SK-N-SH (cell line): ENCODE measurements around the gene ALKBH2. TPM values are rescaled to one million over a fixed set of nuclear protein-coding genes. Genes with fewer than 3 reads are reported as not detected.
A peak's percentile ranks its signal among the peaks of the same experiment; 100 is the strongest.

ENCODE experiments used
- CTCF ChIA-PET: fragments of 300-600, 350-600 bp; formaldehyde crosslinking; extraction: SDS; loops from one replicate; lab custom pipeline; 2021; lab: Yijun Ruan, JAX
- POLR2A ChIA-PET: fragments of 350-600 bp; sonication (Branson Sonifier 250); formaldehyde crosslinking; extraction: SDS; loops from one replicate; lab custom pipeline; 2020; ENCODE audit warnings: antibody characterized with exemption, inconsistent platforms; lab: Yijun Ruan, JAX
- DNase-seq: peaks from one replicate; pipeline ENCODE4 v3.0.0; 2012
- H2AFZ ChIP-seq: fragments of 200-600 bp; sonication (generic); 2 replicates; pipeline ENCODE4 v1.8.1; 2016; ENCODE audit warnings: antibody characterized with exemption, mild to moderate bottlenecking, low read depth
- H3F3A ChIP-seq: fragments of 200-600 bp; sonication (generic); replicated peaks from 2 replicates; pipeline ENCODE3; 2016; ENCODE audit warnings: antibody characterized with exemption, mild to moderate bottlenecking; ENCODE audit not compliant: insufficient read depth
- H3K27ac ChIP-seq, 2 experiments: fragments of 200-500 bp in 1 of 2; fragments of 200-600 bp in 1 of 2; sonication (Bioruptor generic) in 1 of 2; sonication (generic), shearing (Covaris generic) in 1 of 2; 2 replicates each; pipeline versions ENCODE4 v1.5.1 to v1.6.1; 2014 to 2016; ENCODE audit warnings: low read depth in 2 of 2, inconsistent platforms in 1 of 2, low read length in 1 of 2, mild to moderate bottlenecking in 1 of 2, mixed read lengths in 1 of 2
- H3K27me3 ChIP-seq: fragments of 200-600 bp; sonication (generic), shearing (Covaris generic); 2 replicates; pipeline ENCODE4 v1.6.1; 2016; ENCODE audit warnings: mixed run types; ENCODE audit not compliant: insufficient read depth
- H3K36me3 ChIP-seq, 2 experiments: fragments of 200-500 bp in 1 of 2; fragments of 200-600 bp in 1 of 2; sonication (Bioruptor generic) in 1 of 2; sonication (generic) in 1 of 2; replicated peaks in 1 of 2; 2 replicates each; pipeline versions ENCODE3 to v1.5.1; 2014 to 2016; ENCODE audit warnings: low read length in 1 of 2, mild to moderate bottlenecking in 1 of 2; ENCODE audit not compliant: insufficient read depth in 2 of 2, control insufficient read depth in 1 of 2
- H3K4me1 ChIP-seq, 2 experiments: fragments of 200-500 bp in 1 of 2; fragments of 200-600 bp in 1 of 2; sonication (Bioruptor generic) in 1 of 2; sonication (generic), shearing (Covaris generic) in 1 of 2; 2 replicates each; pipeline versions ENCODE4 v1.5.1 to v1.6.1; 2014 to 2016; ENCODE audit warnings: low read depth in 1 of 2, low read length in 1 of 2, mixed run types in 1 of 2; ENCODE audit not compliant: insufficient read depth in 2 of 2, control insufficient read depth in 1 of 2
- H3K4me2 ChIP-seq: fragments of 200-600 bp; sonication (generic), shearing (Covaris generic); 2 replicates; pipeline ENCODE4 v1.6.1; 2017; ENCODE audit warnings: mixed run types
- H3K4me3 ChIP-seq, 2 experiments: fragments of 200-500 bp in 1 of 2; fragments of 200-600 bp in 1 of 2; sonication (Bioruptor generic) in 1 of 2; sonication (generic), shearing (Covaris generic) in 1 of 2; 2 replicates each; pipeline versions ENCODE4 v1.5.1 to v1.8.1; 2014 to 2016; ENCODE audit warnings: low read depth in 2 of 2, inconsistent platforms in 1 of 2, low read length in 1 of 2, mild to moderate bottlenecking in 1 of 2, mixed read lengths in 1 of 2, moderate library complexity in 1 of 2
- H3K79me2 ChIP-seq: fragments of 200-600 bp; sonication (generic); 2 replicates; pipeline ENCODE4 v1.8.1; 2017; ENCODE audit warnings: mild to moderate bottlenecking; ENCODE audit not compliant: insufficient read depth
- H3K9ac ChIP-seq: fragments of 200-600 bp; sonication (generic); 2 replicates; pipeline ENCODE4 v1.6.1; 2017; ENCODE audit warnings: mixed run types
- H3K9me2 ChIP-seq: fragments of 200-600 bp; sonication (generic); 2 replicates; pipeline ENCODE4 v1.6.1; 2017; ENCODE audit warnings: mixed run types
- H3K9me3 ChIP-seq: fragments of 200-600 bp; sonication (generic); 2 replicates; pipeline ENCODE4 v1.6.1; 2017; ENCODE audit warnings: mixed run types, mild to moderate bottlenecking, moderate library complexity
- H4K20me1 ChIP-seq: fragments of 200-600 bp; sonication (generic); 2 replicates; pipeline ENCODE4 v1.6.1; 2017; ENCODE audit warnings: mild to moderate bottlenecking, mixed run types; ENCODE audit not compliant: insufficient read depth
- CHD2 ChIP-seq: fragments of 150-350 bp; IDR thresholded peaks from 2 replicates; pipeline ENCODE4 v1.6.1; 2018; ENCODE audit warnings: low read length; ENCODE audit not compliant: partially characterized antibody
- CTCF ChIP-seq: fragments of 200-600 bp; sonication (generic); IDR thresholded peaks from 2 replicates; pipeline ENCODE4 v1.6.1; 2017; ENCODE audit warnings: antibody characterized with exemption, mild to moderate bottlenecking, moderate library complexity
- EP300 ChIP-seq, 2 experiments: IDR thresholded peaks; 2 replicates each; pipeline versions ENCODE4 v1.4.0 to v1.6.1; 2012; ENCODE audit warnings: borderline replicate concordance in 1 of 2, low read depth in 1 of 2, low read length in 1 of 2
- FOSL2 ChIP-seq: IDR thresholded peaks from 2 replicates; pipeline ENCODE4 v1.4.0; 2012; ENCODE audit warnings: low read depth, mild to moderate bottlenecking, moderate library complexity, borderline replicate concordance
- FOXJ3 ChIP-seq: sonication (generic); formaldehyde crosslinking; IDR thresholded peaks from 2 replicates; pipeline ENCODE4 v1.5.1; 2020; ENCODE audit warnings: mild to moderate bottlenecking, missing genetic modification reagents
- FOXM1 ChIP-seq: IDR thresholded peaks from 2 replicates; pipeline ENCODE4 v1.4.0; 2012; ENCODE audit warnings: low read depth, mild to moderate bottlenecking
- GATA2 ChIP-seq: sonication (generic); formaldehyde crosslinking; IDR thresholded peaks from 2 replicates; pipeline ENCODE4 v1.5.0; 2020; ENCODE audit warnings: mild to moderate bottlenecking, missing genetic modification reagents
- IRF3 ChIP-seq: fragments of 150-350 bp; IDR thresholded peaks from 2 replicates; pipeline ENCODE4 v1.6.1; 2016; ENCODE audit warnings: mild to moderate bottlenecking, low read depth, low read length
- MAX ChIP-seq: IDR thresholded peaks from 2 replicates; pipeline ENCODE4 v1.4.0; 2012; ENCODE audit warnings: low read depth
- MEF2A ChIP-seq: IDR thresholded peaks from 2 replicates; pipeline ENCODE4 v1.4.0; 2012; ENCODE audit warnings: low read depth, borderline replicate concordance
- NFIC ChIP-seq: IDR thresholded peaks from 2 replicates; pipeline ENCODE4 v1.4.0; 2012; ENCODE audit warnings: borderline replicate concordance
- NRF1 ChIP-seq: IDR thresholded peaks from 2 replicates; pipeline ENCODE4 v1.6.1; 2012; ENCODE audit warnings: low read depth, mild to moderate bottlenecking, low read length
- RAD21 ChIP-seq: IDR thresholded peaks from 2 replicates; pipeline ENCODE4 v1.6.1; 2012; ENCODE audit warnings: mild to moderate bottlenecking, low read length
- RCOR1 ChIP-seq: fragments of 150-350 bp; IDR thresholded peaks from 2 replicates; pipeline ENCODE4 v1.6.1; 2017; ENCODE audit warnings: antibody characterized with exemption, low read length
- RFX5 ChIP-seq: IDR thresholded peaks from 2 replicates; pipeline ENCODE4 v1.6.1; 2012; ENCODE audit warnings: mild to moderate bottlenecking, improper control_type of control experiment, low read length
- SMC3 ChIP-seq: IDR thresholded peaks from 2 replicates; pipeline ENCODE4 v1.6.1; 2012; ENCODE audit warnings: low read depth, low read length, improper control_type of control experiment
- TAF1 ChIP-seq: IDR thresholded peaks from 2 replicates; pipeline ENCODE4 v1.6.1; 2012; ENCODE audit warnings: low read depth, mild to moderate bottlenecking, low read length, moderate library complexity, borderline replicate concordance
- TCF12 ChIP-seq: IDR thresholded peaks from 2 replicates; pipeline ENCODE4 v1.4.0; 2012
- TEAD4 ChIP-seq: IDR thresholded peaks from 2 replicates; pipeline ENCODE4 v1.4.0; 2012; ENCODE audit warnings: mild to moderate bottlenecking, borderline replicate concordance; ENCODE audit not compliant: insufficient read depth
- USF1 ChIP-seq: IDR thresholded peaks from 2 replicates; pipeline ENCODE4 v1.4.0; 2012; ENCODE audit warnings: low read depth, borderline replicate concordance
- whole genome bisulfite sequencing: methylation state at CpG from one replicate; pipeline ENCODE4 v1.1.6; 2017; ENCODE audit warnings: low lambda C conversion rate; 5-methylcytosine and 5-hydroxymethylcytosine counted together
- polyA plus RNA-seq, 3 experiments: library from polyadenylated mRNA; depleted of rRNA; stranded (reverse); fragments of >200 nt; gene quantifications; 2 replicates each; pipeline ENCODE4 v1.2.3, GENCODE V29; 2012

Gene ALKBH2
- polyA plus RNA-seq, 1 of the 3 experiments (the other 2 are of a cell fraction): 47.3 TPM

- DNase-seq: peak; percentile 60
- H3K79me2 ChIP-seq: no peaks in the 10 kb centered on the region
- H3K27ac ChIP-seq: no peak overlapping the region
- H3K4me2 ChIP-seq: no peak overlapping the region
- H3K9me2 ChIP-seq: no peaks in the 10 kb centered on the region
- no peaks in the 10 kb centered on the region for H3K9me3 ChIP-seq
- H3K4me3 ChIP-seq: no peak overlapping the region
- peaks cover 0 to 7% of the 10 kb centered on the region in 2 experiments; a peak in 1 of 4 replicates for H3K4me1 ChIP-seq
- no peaks in the 10 kb centered on the region for H3F3A ChIP-seq
- 56% methylated on average over 4 of the region's 6 CpGs for WGBS
- H3K9ac ChIP-seq: no peak overlapping the region
- no peak for TF ChIP-seq MAX
- TF ChIP-seq FOSL2: no peak
- TF ChIP-seq RAD21: peak; percentile 37
- no peak for TF ChIP-seq EP300 (IDR thresholded peaks at IDR 0.05; ENCODE audit: borderline replicate concordance in 1 of 2, low read depth in 1 of 2, low read length in 1 of 2)
- TF ChIP-seq MEF2A: no peak
- no peak for TF ChIP-seq FOXM1
- peak; percentile 40 for TF ChIP-seq SMC3
- no peak for TF ChIP-seq RCOR1
- TF ChIP-seq USF1: no peak
- no peak for TF ChIP-seq TAF1
- TF ChIP-seq CTCF: peak; percentile 60
- TF ChIP-seq, all 33 proteins: peak for 3
- no peaks in the 10 kb centered on the region for H4K20me1 ChIP-seq
- POLR2A ChIA-PET: no interaction called here
- CTCF ChIA-PET: interaction anchor here (0.7 to 1.8 kb wide), 6 partner anchors 9 to 260 kb away, joined by 3 to 9 read pairs (median 4); partner anchors contain the start of gene ACACB
- H3K36me3 ChIP-seq: no peaks in the 10 kb centered on the region
- H3K27me3 ChIP-seq: no peaks in the 10 kb centered on the region
- H2AFZ ChIP-seq: no peak overlapping the region
Observed at GRCh38 chr12:109134186-109134917, 41.1 kb upstream of the ALKBH2 start.

GRCh38 chr12:109131154-109132050 lies 38.1 kb upstream of the ALKBH2 start:
- no peaks in the 10 kb centered on the region for H3K36me3 ChIP-seq
- H3F3A ChIP-seq: no peaks in the 10 kb centered on the region
- no peaks in the 10 kb centered on the region for H3K9me3 ChIP-seq
- no peaks in the 10 kb centered on the region for H3K79me2 ChIP-seq
- H3K4me3 ChIP-seq: no peak overlapping the region
- DNase-seq: peak; percentile 27
- no peak overlapping the region for H2AFZ ChIP-seq
- H3K4me1 ChIP-seq: peaks cover 0 to 7% of the 10 kb centered on the region in 2 experiments; a peak in 1 of 4 replicates
- H3K27me3 ChIP-seq: no peaks in the 10 kb centered on the region
- no peak overlapping the region for H3K9ac ChIP-seq
- ChIA-PET CTCF (interaction anchor here (1.0 to 2.1 kb wide), 7 partner anchors 9 to 341 kb away, joined by 3 to 9 read pairs (median 3); no protein-coding TSS in a partner anchor), POLR2A (no interaction called here)
- TF ChIP-seq FOXJ3 (CRISPR knock-in tag) (no peak), NRF1 (no peak), IRF3 (no peak), RFX5 (no peak), CHD2 (no peak), TEAD4 (no peak), NFIC (no peak), RAD21 (no peak), RCOR1 (no peak), USF1 (no peak), TCF12 (no peak), FOSL2 (no peak), SMC3 (no peak), GATA2 (CRISPR knock-in tag) (no peak)
- H3K27ac ChIP-seq: no peak overlapping the region
- no peak overlapping the region for H3K4me2 ChIP-seq
- 76% methylated on average over 16 of the region's 24 CpGs for WGBS
- no peaks in the 10 kb centered on the region for H3K9me2 ChIP-seq
- H4K20me1 ChIP-seq: no peaks in the 10 kb centered on the region
